A549 (cell line): ENCODE data around the gene ABCA3.

Experiments
- CEBPB ChIP-seq, 2 experiments: fragments of >200 bp in 1 of 2; sonication (Bioruptor Twin) in 1 of 2; formaldehyde crosslinking in 1 of 2; IDR thresholded peaks; 2 replicates each; pipeline ENCODE4 v1.6.1; 2012 to 2016
- CTCF ChIP-seq: fragments of >200 bp; sonication (Bioruptor Twin); formaldehyde crosslinking; IDR thresholded peaks from 3 replicates; pipeline ENCODE4 v1.5.1; 2016
- ELK1 ChIP-seq: fragments of 150-350 bp; IDR thresholded peaks from 2 replicates; pipeline ENCODE4 v1.6.1; 2014; ENCODE audit warnings: low read depth, mild to moderate bottlenecking, low read length
- ESRRA ChIP-seq: fragments of 150-350 bp; IDR thresholded peaks from 2 replicates; pipeline ENCODE4 v1.6.1; 2014; ENCODE audit warnings: mild to moderate bottlenecking, low read length, borderline replicate concordance
- JUNB ChIP-seq: fragments of >200 bp; sonication (Bioruptor Twin); formaldehyde crosslinking; IDR thresholded peaks from 2 replicates; pipeline ENCODE4 v1.6.1; 2016
- POLR2A ChIP-seq: IDR thresholded peaks from 2 replicates; pipeline ENCODE4 v1.6.1; 2012; ENCODE audit warnings: mild to moderate bottlenecking, low read length
- RFX5 ChIP-seq: fragments of 450-650 bp; IDR thresholded peaks from 2 replicates; pipeline ENCODE4 v1.7.1; 2014; ENCODE audit warnings: antibody characterized with exemption, mild to moderate bottlenecking, moderate library complexity
- SREBF2 ChIP-seq: fragments of 450-650 bp; IDR thresholded peaks from 2 replicates; pipeline ENCODE4 v1.6.1; 2014; ENCODE audit warnings: mild to moderate bottlenecking, moderate library complexity

GRCh38 chr16:2229091-2229490, 111.4 kb downstream of the ABCA3 start:
- TF ChIP-seq POLR2A (no peak), JUNB (no peak), RFX5 (no peak), CEBPB (IDR thresholded peaks at IDR 0.05) (no peak), CTCF (no peak), SREBF2 (no peak), ELK1 (no peak), ESRRA (no peak)
